Measurements from ENCODE around the gene SERPINA4. TPM values are rescaled to one million over a fixed set of nuclear protein-coding genes. Genes with fewer than 3 reads are reported as not detected.

The SERPINA4 gene
- total and polyA plus RNA-seq, 2 donors (not counting 3 experiments of a cell fraction or from before 2014, with no cell fraction given) = not detected

- peak overlapping the region; percentile 78 for H3K27ac ChIP-seq (ENCODE audit: insufficient read depth, low read depth, low read length)
- BruUV-seq (replicated peaks) = no TSS peak
- intact Hi-C loops (cut with micrococcal nuclease) (no loop called here), dilution Hi-C loops (cut with MboI; ENCODE audit: extremely low pct_ligation_motif_present, low sequenced_read_pairs) (no loop called here)
- POLR2A ChIA-PET = interaction anchor here (0.5 to 0.7 kb wide), 2 partner anchors 14 to 75 kb away, joined by 4 to 9 read pairs; no protein-coding TSS in a partner anchor
- peaks cover 36% of the 10 kb centered on the region for H3K4me1 ChIP-seq (ENCODE audit: control insufficient read depth, extremely low read depth, insufficient read depth, low read length)
- H2AFZ ChIP-seq (ENCODE audit: low read depth, low read length) = peak overlapping the region; percentile 48
- H3K9me3 ChIP-seq (replicated peaks; ENCODE audit: control insufficient read depth, insufficient read depth, low read length) = no peaks in the 10 kb centered on the region
- DNase-seq (ENCODE audit: low read depth, low spot score) = peak; percentile 77
- H3K4me2 ChIP-seq (ENCODE audit: insufficient read depth, low read length) = no peak overlapping the region
- H3K9me1 ChIP-seq (replicated peaks; ENCODE audit: control insufficient read depth, extremely low read depth, insufficient read depth, low read length) = no peaks in the 10 kb centered on the region
- CTCF ChIA-PET = interaction anchor here (0.6 to 0.9 kb wide), 4 partner anchors 9 to 50 kb away, joined by 3 to 4 read pairs (median 3); partner anchors contain the start of gene SERPINA5
- H3K27me3 ChIP-seq (ENCODE audit: control insufficient read depth in 2 of 2, insufficient read depth in 2 of 2, low read length in 2 of 2) = no peaks in the 10 kb centered on the region
- peak overlapping the region; percentile 53 for H3K9ac ChIP-seq (replicated peaks; ENCODE audit: extremely low read depth, insufficient read depth, low read length)
- no peaks in the 10 kb centered on the region for H4K20me1 ChIP-seq (replicated peaks; ENCODE audit: control insufficient read depth, extremely low read depth, insufficient read depth, low read length)
- TF ChIP-seq POLR2AphosphoS5 (IDR thresholded peaks at IDR 0.05; ENCODE audit: insufficient read depth, low read depth, low read length) = peak; percentile 31
- TF ChIP-seq JUN (IDR thresholded peaks at IDR 0.05; ENCODE audit: borderline replicate concordance, insufficient read depth, insufficient read length, low read depth) = peak; percentile 37
- TF ChIP-seq MAX (IDR thresholded peaks at IDR 0.05; ENCODE audit: insufficient read depth, insufficient read length) = no peak
- TF ChIP-seq FOS (IDR thresholded peaks at IDR 0.05; ENCODE audit: borderline replicate concordance, insufficient read depth, low read length) = peak; percentile 57
- TF ChIP-seq GATA2 (IDR thresholded peaks at IDR 0.05; ENCODE audit: insufficient read depth, insufficient read length, low read depth, low read length) = peak; percentile 33
- no peak for TF ChIP-seq EZH2 (IDR thresholded peaks at IDR 0.05; ENCODE audit: borderline replicate concordance, low read depth, low read length, severe bottlenecking)
- H3K4me3 ChIP-seq (replicated peaks in 1 of 3; ENCODE audit: insufficient read depth in 1 of 3, low read depth in 1 of 3, low read length in 3 of 3) = no peak overlapping the region
- no peaks in the 10 kb centered on the region for H3K36me3 ChIP-seq (ENCODE audit: control insufficient read depth in 2 of 2, extremely low read depth in 1 of 2, insufficient read depth in 2 of 2, low read length in 2 of 2)
- FAIRE-seq = peak; percentile 77
- H3K79me2 ChIP-seq (ENCODE audit: control insufficient read depth, insufficient read depth, low read length) = no peaks in the 10 kb centered on the region
These were observed 37.8 kb downstream of the SERPINA4 start for GRCh38 chr14:94598816-94599655.

All from endothelial cell of umbilical vein (primary cell).